ENCODE data around the gene RNF112.

Gene RNF112

GRCh38 chr17:19410875-19411620 is at the start of gene RNF112:
TSS of gene RNF112 (plus strand) at chr17:19411232. CDS start at chr17:19411409, 177 bp downstream.
- DNase-seq (ENCODE audit: low spot score): peak; percentile 93

DNA sequence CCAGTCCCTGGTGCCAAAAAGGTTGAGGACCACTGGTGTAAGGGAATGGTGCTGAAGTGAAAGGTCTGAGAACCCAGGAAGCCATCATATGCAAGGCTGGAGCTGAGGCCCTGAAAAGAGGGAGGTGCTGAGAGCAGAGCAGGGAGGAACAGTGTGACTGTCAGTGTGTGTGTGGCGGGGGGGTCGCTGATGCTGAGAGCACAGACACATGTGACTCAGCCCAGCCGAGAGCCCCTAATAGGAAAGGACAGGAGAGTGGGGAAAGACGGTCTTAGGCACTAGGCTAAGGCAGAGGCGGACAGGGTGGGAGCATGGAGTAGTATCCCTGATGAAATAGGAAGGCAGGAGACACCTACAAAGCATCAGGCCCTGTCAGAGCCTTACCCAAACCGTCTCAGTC is 49.7 kb upstream of the RNF112 start:
- no peak for DNase-seq (ENCODE audit: low spot score)

DNA sequence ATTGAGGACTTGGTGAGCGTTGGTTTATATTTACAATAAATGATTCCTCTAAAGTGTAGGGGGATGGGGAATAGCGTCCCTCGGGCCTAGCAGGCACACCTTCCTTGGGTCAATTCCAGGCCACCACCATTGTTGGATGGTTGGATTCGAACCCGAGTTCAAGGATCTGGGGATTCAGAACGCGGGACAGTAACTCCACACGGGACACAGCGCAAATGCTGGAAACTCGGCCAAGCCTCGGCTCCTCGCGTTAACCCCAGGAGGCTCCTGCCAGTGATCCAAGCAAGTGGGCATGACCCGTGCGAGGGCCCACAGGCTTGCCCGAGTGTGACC is 49.1 kb upstream of the RNF112 start:
- no peak for DNase-seq (ENCODE audit: low spot score)

- peak; percentile 93 for DNase-seq (ENCODE audit: low spot score)
These were observed 48.5 kb upstream of the RNF112 start, which contains the start of gene B9D1 for GRCh38 chr17:19362277-19363113. TSS of gene B9D1 (minus strand) at chr17:19362723. CDS start at chr17:19362569, 154 bp downstream.

- no peak for DNase-seq (ENCODE audit: low spot score)
These were observed 48.0 kb upstream of the RNF112 start for GRCh38 chr17:19363114-19363438.

- DNase-seq (ENCODE audit: low spot score): no peak
These were observed 47.5 kb upstream of the RNF112 start for GRCh38 chr17:19363460-19364035.

DNA sequence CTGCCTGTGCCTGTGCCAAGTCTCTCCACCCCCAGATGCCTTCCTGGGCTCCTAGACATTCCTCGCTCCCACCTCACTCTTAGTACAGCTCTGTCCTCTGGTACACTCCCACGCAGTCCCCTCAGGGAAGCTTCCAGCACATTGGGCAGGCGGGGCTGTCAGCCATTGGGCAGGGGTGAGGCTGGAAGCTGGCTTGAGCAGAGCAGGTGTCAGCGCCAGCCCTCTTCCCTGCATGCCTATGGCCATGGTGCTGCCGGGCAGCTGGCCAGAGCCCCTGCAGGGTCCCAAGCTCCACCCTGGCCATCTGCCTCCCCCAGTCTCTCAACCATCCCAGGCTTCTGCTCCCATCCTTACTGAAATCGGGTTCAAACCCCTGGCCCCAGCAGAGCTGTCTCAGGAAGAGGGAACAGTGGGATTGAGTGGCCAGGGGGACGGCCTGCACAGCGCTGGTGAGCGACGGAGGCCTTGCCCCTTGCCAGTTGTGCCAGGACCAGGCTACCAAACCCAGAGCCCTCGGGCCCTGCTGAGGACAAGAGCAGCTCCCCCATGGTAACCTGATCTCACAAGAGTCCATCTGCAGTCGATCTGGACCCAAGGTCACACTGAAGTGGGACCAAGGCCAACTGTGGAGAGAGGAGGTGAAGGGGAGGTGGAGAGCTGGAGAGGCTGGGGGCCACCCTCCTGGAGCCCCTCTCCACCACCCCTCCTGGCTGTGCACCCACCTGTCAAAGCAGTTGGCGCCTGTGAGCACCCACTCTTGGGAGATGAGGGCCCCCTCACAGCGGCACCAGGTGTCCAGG is 46.1 kb upstream of the RNF112 start:
- peak; percentile 90 for DNase-seq (ENCODE audit: low spot score)

GRCh38 chr17:19365499-19365817 is 45.6 kb upstream of the RNF112 start:
- DNase-seq (ENCODE audit: low spot score): no peak

GRCh38 chr17:19365833-19366636 is 45.0 kb upstream of the RNF112 start:
- no peak for DNase-seq (ENCODE audit: low spot score)

- DNase-seq (ENCODE audit: low spot score): no peak
These were observed 44.4 kb upstream of the RNF112 start for GRCh38 chr17:19366637-19366972.

- no peak for DNase-seq (ENCODE audit: low spot score)
These were observed 42.8 kb upstream of the RNF112 start for GRCh38 chr17:19368229-19368628.

GRCh38 chr17:19369107-19369778 is 41.8 kb upstream of the RNF112 start:
- DNase-seq (ENCODE audit: low spot score): no peak

DNA sequence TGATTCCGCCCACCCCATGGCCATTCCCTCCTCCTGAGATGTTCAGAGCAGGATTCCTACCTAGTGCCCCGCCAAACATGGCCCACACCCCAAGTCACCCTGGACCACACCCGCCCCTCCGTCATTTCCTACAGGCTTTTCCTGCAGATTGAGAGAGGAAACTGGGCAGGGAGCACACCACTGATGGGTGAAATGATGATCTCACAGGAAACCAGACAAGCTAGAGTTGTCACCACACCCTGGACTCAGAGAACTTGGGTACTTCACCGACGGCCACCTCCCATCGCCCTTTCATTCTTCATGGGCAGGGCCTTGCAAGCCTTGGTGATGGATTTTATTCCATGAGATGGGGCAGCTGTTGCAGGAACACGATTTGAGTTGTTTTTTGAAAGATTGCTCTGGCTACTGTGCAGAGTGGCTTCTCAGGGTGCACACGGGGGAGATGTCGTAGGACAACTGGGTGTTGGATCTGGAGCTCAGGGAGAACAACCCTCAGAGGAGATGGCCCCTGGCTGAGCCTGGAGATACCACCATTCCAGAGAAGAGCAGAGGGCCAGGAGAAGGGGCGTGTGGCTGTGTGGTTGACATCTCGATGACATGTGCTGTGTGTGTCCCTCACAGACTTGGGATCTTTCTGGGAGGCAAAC is 41.1 kb upstream of the RNF112 start:
- DNase-seq (ENCODE audit: low spot score): no peak

DNA sequence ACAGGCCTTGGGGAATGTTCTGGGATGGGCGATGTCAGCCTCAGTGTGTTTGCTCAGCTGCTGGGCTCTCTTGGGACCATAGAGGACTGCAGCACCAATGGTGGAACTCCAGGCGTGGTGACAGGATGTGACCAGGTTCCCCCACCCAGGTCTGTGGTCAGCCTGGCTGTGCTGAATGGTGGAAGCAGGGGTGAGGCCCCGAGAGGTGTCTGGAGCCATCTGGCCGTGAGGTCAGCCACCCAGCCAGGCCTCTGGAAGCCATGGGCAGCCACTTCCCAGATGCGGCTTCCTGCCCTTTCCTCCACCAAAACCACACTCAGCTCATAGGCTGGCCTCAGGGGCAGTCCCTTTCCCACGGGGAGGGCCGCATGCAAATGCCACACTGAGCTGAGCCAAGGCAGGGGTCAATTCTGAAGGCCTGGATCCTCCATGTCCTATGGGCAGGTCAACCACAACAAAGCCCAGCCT is 40.5 kb upstream of the RNF112 start:
- no peak for DNase-seq (ENCODE audit: low spot score)

DNA sequence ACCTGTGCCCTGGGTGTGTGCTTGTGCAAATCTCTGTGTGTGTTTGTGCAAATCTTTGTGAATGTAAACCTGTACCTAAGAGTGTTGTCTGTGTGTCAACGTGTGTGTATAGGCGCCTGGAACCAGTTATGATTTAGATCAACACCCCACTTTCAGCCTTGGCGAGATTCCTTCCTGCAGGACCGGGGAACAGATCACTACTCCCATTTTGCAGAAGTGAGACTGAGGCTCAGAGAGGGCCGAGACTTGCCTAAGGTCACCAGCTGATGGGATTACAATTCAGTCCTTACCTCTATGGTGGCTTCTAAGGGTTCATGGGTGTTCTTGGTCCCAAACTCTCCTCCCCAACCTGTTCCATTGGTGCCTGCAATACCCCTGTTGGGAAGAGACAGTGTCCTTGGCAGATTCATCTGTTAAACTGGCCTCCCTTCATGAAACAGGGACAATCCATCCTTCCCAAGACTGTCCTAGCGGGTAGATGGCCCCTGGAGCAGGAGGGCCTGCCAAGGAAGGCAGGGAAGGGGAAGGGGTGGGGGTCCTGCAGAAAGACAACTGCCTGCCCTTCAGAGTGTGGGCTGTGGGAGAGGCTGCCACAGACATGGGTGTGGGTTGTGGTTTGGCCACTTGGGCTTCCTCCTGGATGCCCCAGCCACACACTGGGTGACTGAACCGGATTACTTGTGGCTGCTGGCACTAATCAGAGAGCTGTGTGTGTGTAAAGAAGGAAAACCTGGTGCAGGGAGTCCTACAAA is 39.6 kb upstream of the RNF112 start:
- no peak for DNase-seq (ENCODE audit: low spot score)

GRCh38 chr17:19372011-19372370 is 39.0 kb upstream of the RNF112 start:
- no peak for DNase-seq (ENCODE audit: low spot score)

DNA sequence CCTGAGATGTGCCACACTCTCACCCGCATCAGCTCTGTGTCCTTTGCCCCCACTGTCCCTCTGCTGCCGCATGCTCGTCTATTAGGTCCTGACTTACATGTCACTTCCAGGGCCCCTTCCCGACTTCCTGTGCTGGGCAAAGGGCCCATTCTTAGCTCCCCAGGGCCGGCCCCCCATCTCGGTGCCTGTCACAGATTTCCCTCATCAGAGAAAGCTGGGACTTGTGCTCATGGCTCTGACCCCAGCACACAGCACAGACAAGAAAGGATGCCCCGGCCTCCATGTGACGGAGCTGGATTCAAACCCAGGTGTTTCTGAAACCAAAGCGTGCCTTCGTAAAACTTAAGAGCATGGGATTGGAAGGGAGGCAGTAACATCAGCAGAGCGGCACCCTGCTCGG is 38.6 kb upstream of the RNF112 start:
- DNase-seq (ENCODE audit: low spot score): no peak

DNA sequence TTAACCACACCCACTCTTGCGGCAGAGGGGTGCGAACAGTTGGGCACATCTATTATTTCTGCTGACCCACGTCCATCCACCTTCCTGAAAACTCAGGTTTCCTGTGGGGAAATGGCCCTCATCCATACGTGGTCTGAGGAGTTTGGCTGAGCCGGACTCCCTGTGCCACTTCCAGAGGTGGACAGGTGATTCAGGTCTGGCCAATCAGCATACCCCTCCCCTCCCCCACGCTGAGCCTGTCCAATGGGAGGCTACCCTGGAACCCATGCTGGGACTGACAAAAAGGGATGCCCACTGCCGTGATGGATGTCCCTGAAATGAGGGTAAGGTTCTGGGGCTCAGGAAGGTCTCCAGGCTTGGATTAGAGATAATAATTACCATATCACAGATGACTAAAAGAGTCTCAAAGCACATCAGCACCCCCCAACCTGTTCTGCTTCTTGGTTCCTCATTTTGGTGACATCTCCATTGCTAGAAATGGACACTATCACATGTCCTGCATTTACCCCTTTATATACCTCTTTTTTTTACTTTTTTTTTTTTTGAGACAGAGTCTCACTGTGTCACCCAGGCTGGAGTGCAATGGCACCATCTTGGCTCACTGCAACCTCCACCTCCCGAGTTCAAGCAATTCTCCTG is 38.0 kb upstream of the RNF112 start:
- no peak for DNase-seq (ENCODE audit: low spot score)

GRCh38 chr17:19374136-19374535 is 36.9 kb upstream of the RNF112 start:
- no peak for DNase-seq (ENCODE audit: low spot score)
